Trophoblast cell (in vitro differentiated cells and primary cell): ENCODE results near the gene ZDHHC8.

Experiments
- DNase-seq, 2 donors: peaks; one replicate each; pipeline ENCODE4 v3.0.0-alpha.2; 2016
- H2AFZ ChIP-seq: 2 replicates; pipeline ENCODE4 v1.6.1; 2013; ENCODE audit warnings: low read length, moderate library complexity, mild to moderate bottlenecking; ENCODE audit not compliant: insufficient read depth, poor library complexity
- H2AK5ac ChIP-seq: 2 replicates; pipeline ENCODE4 v1.6.1; 2013; ENCODE audit warnings: mild to moderate bottlenecking, low read length
- H2BK120ac ChIP-seq: 2 replicates; pipeline ENCODE4 v1.6.1; 2013; ENCODE audit warnings: low read length, mild to moderate bottlenecking, moderate library complexity; ENCODE audit not compliant: insufficient read depth, poor library complexity
- H2BK12ac ChIP-seq: 2 replicates; pipeline ENCODE4 v1.6.1; 2013; ENCODE audit warnings: mild to moderate bottlenecking, low read length, moderate library complexity
- H2BK5ac ChIP-seq: 2 replicates; pipeline ENCODE4 v1.6.1; 2013; ENCODE audit warnings: low read length, low read depth, moderate library complexity, mild to moderate bottlenecking; ENCODE audit not compliant: poor library complexity
- H3K14ac ChIP-seq: 2 replicates; pipeline ENCODE4 v1.6.1; 2013; ENCODE audit warnings: mild to moderate bottlenecking, low read length
- H3K18ac ChIP-seq: 2 replicates; pipeline ENCODE4 v1.6.1; 2013; ENCODE audit warnings: mild to moderate bottlenecking, low read length
- H3K23ac ChIP-seq: 2 replicates; pipeline ENCODE4 v1.6.1; 2013; ENCODE audit warnings: low read length
- H3K27ac ChIP-seq: 2 replicates; pipeline ENCODE4 v1.5.1; 2013; ENCODE audit warnings: low read depth, mild to moderate bottlenecking, inconsistent platforms, low read length, moderate library complexity
- H3K27me3 ChIP-seq: 2 replicates; pipeline ENCODE4 v1.6.1; 2013; ENCODE audit warnings: inconsistent platforms, mild to moderate bottlenecking, low read length, moderate library complexity; ENCODE audit not compliant: insufficient read depth
- H3K36me3 ChIP-seq, 2 experiments: 1 replicate in 1 of 2; 2 replicates in 1 of 2; pipeline ENCODE4 v1.6.1; 2013; ENCODE audit warnings: low read length in 2 of 2, mild to moderate bottlenecking in 2 of 2, moderate library complexity in 1 of 2; ENCODE audit not compliant: insufficient read depth in 2 of 2, control insufficient read depth in 1 of 2
- H3K4ac ChIP-seq: 2 replicates; pipeline ENCODE4 v1.6.1; 2013; ENCODE audit warnings: low read depth, mild to moderate bottlenecking, low read length, moderate library complexity
- H3K4me1 ChIP-seq, 2 experiments: 1 replicate in 1 of 2; 2 replicates in 1 of 2; pipeline ENCODE4 v1.6.1; 2013; ENCODE audit warnings: low read length in 2 of 2, mild to moderate bottlenecking in 2 of 2, moderate library complexity in 1 of 2; ENCODE audit not compliant: insufficient read depth in 2 of 2, control insufficient read depth in 1 of 2
- H3K4me2 ChIP-seq: 2 replicates; pipeline ENCODE4 v1.6.1; 2013; ENCODE audit warnings: inconsistent platforms, mild to moderate bottlenecking, low read length, moderate library complexity
- H3K4me3 ChIP-seq: 2 replicates; pipeline ENCODE4 v1.5.1; 2013; ENCODE audit warnings: mild to moderate bottlenecking, low read depth, low read length, inconsistent platforms
- H3K79me1 ChIP-seq: one replicate; pipeline ENCODE4 v1.6.1; 2013; ENCODE audit warnings: low read length
- H3K79me2 ChIP-seq: 2 replicates; pipeline ENCODE4 v1.6.1; 2013; ENCODE audit warnings: low read length, mild to moderate bottlenecking; ENCODE audit not compliant: control insufficient read depth, insufficient read depth, poor library complexity
- H3K9ac ChIP-seq: 2 replicates; pipeline ENCODE4 v1.6.1; 2013; ENCODE audit warnings: mild to moderate bottlenecking, low read length
- H3K9me3 ChIP-seq: 2 replicates; pipeline ENCODE4 v1.6.1; 2013; ENCODE audit warnings: low read depth, mild to moderate bottlenecking, control low read depth, inconsistent platforms, low read length; ENCODE audit not compliant: insufficient read depth
- H4K12ac ChIP-seq: 2 replicates; pipeline ENCODE4 v1.6.1; 2013; ENCODE audit warnings: low read depth, mild to moderate bottlenecking, low read length, moderate library complexity
- H4K8ac ChIP-seq: 2 replicates; pipeline ENCODE4 v1.6.1; 2013; ENCODE audit warnings: low read depth, mild to moderate bottlenecking, low read length, moderate library complexity
- H4K91ac ChIP-seq: one replicate; pipeline ENCODE4 v1.6.1; 2013; ENCODE audit warnings: low read depth, mild to moderate bottlenecking, low read length, moderate library complexity
- WGBS: extraction: QIAGEN DNeasy Blood & Tissue Kit; methylation state at CpG from one replicate; pipeline ENCODE4 v1.1.7; 2013; ENCODE audit warnings: missing lambda C conversion rate; ENCODE audit not compliant: insufficient read length, insufficient coverage; ENCODE audit errors: extremely low coverage; 5-methylcytosine and 5-hydroxymethylcytosine counted together

ZDHHC8 gene

GRCh38 chr22:20152464-20152890 lies 20.9 kb downstream of the ZDHHC8 start:
- Histone ChIP-seq H3K27me3 (no peaks in the 10 kb centered on the region), H4K91ac (no peak overlapping the region), H3K9me3 (no peaks in the 10 kb centered on the region), H3K9ac (no peak overlapping the region), H3K14ac (no peak overlapping the region), H3K36me3 (no peaks in the 10 kb centered on the region), H2BK5ac (no peak overlapping the region), H3K4me1 (no peaks in the 10 kb centered on the region), H3K79me2 (no peaks in the 10 kb centered on the region), H3K79me1 (no peaks in the 10 kb centered on the region), H3K4ac (no peak overlapping the region), H3K4me2 (no peak overlapping the region), H2AK5ac (no peak overlapping the region), H3K27ac (no peak overlapping the region), H2AFZ (no peak overlapping the region), H3K18ac (no peak overlapping the region), H4K8ac (no peak overlapping the region), H4K12ac (no peak overlapping the region), H2BK120ac (no peak overlapping the region), H3K4me3 (no peak overlapping the region), H3K23ac (no peak overlapping the region), H2BK12ac (no peak overlapping the region)
- no peak for DNase-seq
- no CpG with 5 or more reads among the region's 14 CpGs for WGBS

- Histone ChIP-seq H2BK5ac (no peak overlapping the region), H3K79me1 (no peaks in the 10 kb centered on the region), H3K4ac (no peak overlapping the region), H4K8ac (no peak overlapping the region), H3K79me2 (no peaks in the 10 kb centered on the region), H4K91ac (no peak overlapping the region), H3K14ac (no peak overlapping the region), H3K27me3 (no peaks in the 10 kb centered on the region), H3K27ac (no peak overlapping the region), H3K23ac (no peak overlapping the region), H3K4me1 (no peaks in the 10 kb centered on the region), H2BK120ac (no peak overlapping the region), H3K9ac (no peak overlapping the region), H3K4me3 (no peak overlapping the region), H2AK5ac (no peak overlapping the region), H4K12ac (no peak overlapping the region), H3K4me2 (no peak overlapping the region), H2AFZ (no peak overlapping the region), H3K36me3 (no peaks in the 10 kb centered on the region), H3K9me3 (no peaks in the 10 kb centered on the region), H3K18ac (no peak overlapping the region), H2BK12ac (no peak overlapping the region)
- no CpG with 5 or more reads among the region's 16 CpGs for WGBS
- no peak for DNase-seq
Observed at GRCh38 chr22:20153945-20154344, 22.3 kb downstream of the ZDHHC8 start.

- Histone ChIP-seq H2BK12ac (no peak overlapping the region), H3K4ac (no peak overlapping the region), H3K9ac (no peak overlapping the region), H3K14ac (no peak overlapping the region), H2AFZ (no peak overlapping the region), H4K91ac (no peak overlapping the region), H4K12ac (no peak overlapping the region), H4K8ac (no peak overlapping the region), H3K23ac (no peak overlapping the region), H3K4me3 (no peak overlapping the region), H3K36me3 (no peaks in the 10 kb centered on the region), H3K4me2 (no peak overlapping the region), H3K79me1 (no peaks in the 10 kb centered on the region), H3K79me2 (no peaks in the 10 kb centered on the region), H3K27ac (no peak overlapping the region), H3K18ac (no peak overlapping the region), H3K9me3 (no peaks in the 10 kb centered on the region), H3K27me3 (no peaks in the 10 kb centered on the region), H2BK120ac (no peak overlapping the region), H2BK5ac (no peak overlapping the region), H2AK5ac (no peak overlapping the region), H3K4me1 (no peaks in the 10 kb centered on the region)
- no CpG with 5 or more reads among the region's 14 CpGs for WGBS
- no peak for DNase-seq
Observed at GRCh38 chr22:20154602-20155187, 23.1 kb downstream of the ZDHHC8 start.

GRCh38 chr22:20155330-20156041 lies 23.9 kb downstream of the ZDHHC8 start:
- Histone ChIP-seq H4K8ac (no peak overlapping the region), H2BK12ac (no peak overlapping the region), H3K36me3 (no peaks in the 10 kb centered on the region), H3K9me3 (no peaks in the 10 kb centered on the region), H3K18ac (no peak overlapping the region), H3K9ac (no peak overlapping the region), H3K27ac (no peak overlapping the region), H2BK5ac (no peak overlapping the region), H3K14ac (no peak overlapping the region), H3K27me3 (no peaks in the 10 kb centered on the region), H4K91ac (no peak overlapping the region), H3K23ac (no peak overlapping the region), H2BK120ac (no peak overlapping the region), H3K79me1 (no peaks in the 10 kb centered on the region), H2AFZ (no peak overlapping the region), H3K79me2 (no peaks in the 10 kb centered on the region), H2AK5ac (no peak overlapping the region), H3K4me3 (no peak overlapping the region), H3K4me1 (no peaks in the 10 kb centered on the region), H3K4me2 (no peak overlapping the region), H3K4ac (no peak overlapping the region), H4K12ac (no peak overlapping the region)
- no CpG with 5 or more reads among the region's 30 CpGs for WGBS
- DNase-seq, result no peak
